SK-N-SH treated with all-trans-retinoic acid at 6 μM for 48 hours (cell line): ENCODE data around the gene VILL.

Experiments
- BACH2 ChIP-seq: fragments of 250-450 bp; sonication (Bioruptor Pico); IDR thresholded peaks from 2 replicates; pipeline ENCODE4 v1.9.0; 2021; ENCODE audit warnings: mild to moderate bottlenecking, borderline replicate concordance
- CSDC2 ChIP-seq: fragments of 250-450 bp; sonication (Bioruptor Pico); IDR thresholded peaks from 2 replicates; pipeline ENCODE4 v1.5.0; 2020; ENCODE audit warnings: mild to moderate bottlenecking, moderate library complexity
- GLIS3 ChIP-seq: fragments of 250-450 bp; sonication (Bioruptor Pico); IDR thresholded peaks from 2 replicates; pipeline ENCODE4 v1.5.0; 2020; ENCODE audit warnings: mild to moderate bottlenecking, moderate library complexity
- RARB ChIP-seq: fragments of 250-450 bp; sonication (Bioruptor Pico); IDR thresholded peaks from 2 replicates; pipeline ENCODE4 v1.8.0; 2021; ENCODE audit warnings: mild to moderate bottlenecking, moderate library complexity
- ZFP3 ChIP-seq: fragments of 250-450 bp; sonication (Bioruptor Pico); IDR thresholded peaks from 2 replicates; pipeline ENCODE4 v1.5.0; 2020; ENCODE audit warnings: mild to moderate bottlenecking, moderate library complexity
- ZFP30 ChIP-seq: fragments of 450-650 bp; formaldehyde crosslinking; IDR thresholded peaks from 2 replicates; pipeline ENCODE4 v1.5.0; 2022; ENCODE audit warnings: mild to moderate bottlenecking, moderate library complexity
- ZNF70 ChIP-seq: fragments of 450-650 bp; formaldehyde crosslinking; IDR thresholded peaks from 2 replicates; pipeline ENCODE4 v1.5.0; 2020; ENCODE audit warnings: mild to moderate bottlenecking, moderate library complexity
- TF ChIP-seq, protein P1 (sequence below): fragments of 250-450 bp; sonication (Bioruptor Pico); IDR thresholded peaks from 2 replicates; pipeline ENCODE4 v1.8.0; 2021; ENCODE audit warnings: low read depth, mild to moderate bottlenecking, moderate library complexity, borderline replicate concordance
- TF ChIP-seq, protein P2 (sequence below): fragments of 250-450 bp; sonication (Bioruptor Pico); IDR thresholded peaks from 2 replicates; pipeline ENCODE4 v1.5.1; 2020; ENCODE audit warnings: low read depth, mild to moderate bottlenecking, moderate library complexity
- TF ChIP-seq, protein P3 (sequence below): fragments of 250-450 bp; sonication (Bioruptor Pico); IDR thresholded peaks from 2 replicates; pipeline ENCODE4 v1.8.0; 2020; ENCODE audit warnings: mild to moderate bottlenecking, moderate library complexity, borderline replicate concordance

DNA sequence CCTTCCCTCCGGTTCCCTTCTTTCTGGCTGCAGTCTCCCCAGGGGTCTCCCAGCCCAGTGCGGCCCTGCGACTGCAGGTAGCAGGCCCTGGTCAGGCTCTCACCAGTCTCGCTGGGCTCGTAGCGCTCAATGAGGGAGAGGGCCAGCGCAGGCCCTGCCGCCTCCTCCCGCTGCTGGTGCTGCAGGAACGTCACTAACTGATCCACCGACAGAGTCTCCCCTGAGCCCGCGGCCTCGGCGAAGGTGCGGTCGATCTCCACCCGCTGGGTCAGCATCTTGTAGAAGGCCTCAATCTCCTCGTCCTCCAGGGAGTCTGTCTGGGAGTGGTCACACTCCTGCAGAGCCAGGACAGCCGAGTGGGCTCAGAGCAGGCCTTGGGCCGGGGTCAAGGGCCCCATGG, 20.5 kb downstream of the VILL start:
- TF ChIP-seq ZFP30 (no peak), BACH2 (no peak), ZFP3 (no peak), GLIS3 (no peak), RARB (CRISPR knock-in tag) (no peak), ZNF70 (CRISPR knock-in tag) (no peak), CSDC2 (CRISPR knock-in tag) (no peak)
- TF ChIP-seq, protein P1, sequence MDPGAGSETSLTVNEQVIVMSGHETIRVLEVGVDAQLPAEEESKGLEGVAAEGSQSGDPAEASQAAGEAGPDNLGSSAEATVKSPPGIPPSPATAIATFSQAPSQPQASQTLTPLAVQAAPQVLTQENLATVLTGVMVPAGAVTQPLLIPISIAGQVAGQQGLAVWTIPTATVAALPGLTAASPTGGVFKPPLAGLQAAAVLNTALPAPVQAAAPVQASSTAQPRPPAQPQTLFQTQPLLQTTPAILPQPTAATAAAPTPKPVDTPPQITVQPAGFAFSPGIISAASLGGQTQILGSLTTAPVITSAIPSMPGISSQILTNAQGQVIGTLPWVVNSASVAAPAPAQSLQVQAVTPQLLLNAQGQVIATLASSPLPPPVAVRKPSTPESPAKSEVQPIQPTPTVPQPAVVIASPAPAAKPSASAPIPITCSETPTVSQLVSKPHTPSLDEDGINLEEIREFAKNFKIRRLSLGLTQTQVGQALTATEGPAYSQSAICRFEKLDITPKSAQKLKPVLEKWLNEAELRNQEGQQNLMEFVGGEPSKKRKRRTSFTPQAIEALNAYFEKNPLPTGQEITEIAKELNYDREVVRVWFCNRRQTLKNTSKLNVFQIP (CRISPR knock-in tag), result no peak
- TF ChIP-seq, protein P2, sequence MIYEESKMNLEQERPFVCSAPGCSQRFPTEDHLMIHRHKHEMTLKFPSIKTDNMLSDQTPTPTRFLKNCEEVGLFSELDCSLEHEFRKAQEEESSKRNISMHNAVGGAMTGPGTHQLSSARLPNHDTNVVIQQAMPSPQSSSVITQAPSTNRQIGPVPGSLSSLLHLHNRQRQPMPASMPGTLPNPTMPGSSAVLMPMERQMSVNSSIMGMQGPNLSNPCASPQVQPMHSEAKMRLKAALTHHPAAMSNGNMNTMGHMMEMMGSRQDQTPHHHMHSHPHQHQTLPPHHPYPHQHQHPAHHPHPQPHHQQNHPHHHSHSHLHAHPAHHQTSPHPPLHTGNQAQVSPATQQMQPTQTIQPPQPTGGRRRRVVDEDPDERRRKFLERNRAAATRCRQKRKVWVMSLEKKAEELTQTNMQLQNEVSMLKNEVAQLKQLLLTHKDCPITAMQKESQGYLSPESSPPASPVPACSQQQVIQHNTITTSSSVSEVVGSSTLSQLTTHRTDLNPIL (CRISPR knock-in tag), result no peak
- TF ChIP-seq, protein P3, sequence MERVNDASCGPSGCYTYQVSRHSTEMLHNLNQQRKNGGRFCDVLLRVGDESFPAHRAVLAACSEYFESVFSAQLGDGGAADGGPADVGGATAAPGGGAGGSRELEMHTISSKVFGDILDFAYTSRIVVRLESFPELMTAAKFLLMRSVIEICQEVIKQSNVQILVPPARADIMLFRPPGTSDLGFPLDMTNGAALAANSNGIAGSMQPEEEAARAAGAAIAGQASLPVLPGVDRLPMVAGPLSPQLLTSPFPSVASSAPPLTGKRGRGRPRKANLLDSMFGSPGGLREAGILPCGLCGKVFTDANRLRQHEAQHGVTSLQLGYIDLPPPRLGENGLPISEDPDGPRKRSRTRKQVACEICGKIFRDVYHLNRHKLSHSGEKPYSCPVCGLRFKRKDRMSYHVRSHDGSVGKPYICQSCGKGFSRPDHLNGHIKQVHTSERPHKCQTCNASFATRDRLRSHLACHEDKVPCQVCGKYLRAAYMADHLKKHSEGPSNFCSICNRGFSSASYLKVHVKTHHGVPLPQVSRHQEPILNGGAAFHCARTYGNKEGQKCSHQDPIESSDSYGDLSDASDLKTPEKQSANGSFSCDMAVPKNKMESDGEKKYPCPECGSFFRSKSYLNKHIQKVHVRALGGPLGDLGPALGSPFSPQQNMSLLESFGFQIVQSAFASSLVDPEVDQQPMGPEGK (CRISPR knock-in tag), result no peak
